A549 (cell line): Measurements from ENCODE around the gene XYLB. TPM values are rescaled to one million over a fixed set of nuclear protein-coding genes. Genes with fewer than 3 reads are reported as not detected.

Experiments used
- ATAC-seq, 2 experiments: fragments of 200-7000 bp in 1 of 2; fragments of >200 bp in 1 of 2; cut with Nextera tagmentation in 1 of 2; cut with Tn5 transposase in 1 of 2; 3 replicates each; pipeline versions ENCODE4 v1.8.0 to v1.9.1; 2018 to 2020; ENCODE audit warnings: mild to moderate bottlenecking in 1 of 2, moderate library complexity in 1 of 2
- CTCF ChIA-PET: fragments of 300-600 bp; sonication (Branson Sonifier 250); formaldehyde crosslinking; extraction: SDS; loops from one replicate; lab custom pipeline; 2021; ENCODE audit warnings: antibody characterized with exemption, inconsistent platforms; lab: Yijun Ruan, JAX
- POLR2A ChIA-PET: fragments of 350-600 bp; formaldehyde crosslinking; extraction: SDS; loops from one replicate; lab custom pipeline; 2021; ENCODE audit warnings: antibody characterized with exemption, inconsistent platforms; lab: Yijun Ruan, JAX
- DNase-seq, 2 experiments: peaks; one replicate each; pipeline versions ENCODE4 v3.0.0 to v3.0.0-alpha.2; 2011 to 2016; ENCODE audit warnings: low read depth in 1 of 2, low spot score in 1 of 2
- FAIRE-seq: peaks from 2 replicates; lab custom pipeline; 2011; peaks lifted over from hg19 to GRCh38; lab: Jason Lieb, UNC
- H3K27ac ChIP-seq, 2 experiments: fragments of >200 bp; sonication (Bioruptor Twin); formaldehyde crosslinking; 3 replicates each; pipeline ENCODE4 v1.5.1; 2016 to 2017
- H3K4me1 ChIP-seq: fragments of >200 bp; sonication (Bioruptor Twin); formaldehyde crosslinking; 3 replicates; pipeline ENCODE4 v1.6.1; 2016
- H3K4me2 ChIP-seq: fragments of >200 bp; sonication (Bioruptor Twin); formaldehyde crosslinking; 3 replicates; pipeline ENCODE4 v1.6.1; 2016
- H3K4me3 ChIP-seq: fragments of >200 bp; sonication (Bioruptor Twin); formaldehyde crosslinking; 3 replicates; pipeline ENCODE4 v1.5.1; 2016
- H3K9me3 ChIP-seq: fragments of >200 bp; sonication (Bioruptor Twin); formaldehyde crosslinking; 3 replicates; pipeline ENCODE4 v1.6.1; 2016
- BCL3 ChIP-seq: fragments of >200 bp; sonication (Bioruptor Twin); formaldehyde crosslinking; IDR thresholded peaks from 3 replicates; pipeline ENCODE4 v1.6.1; 2016
- CBX2 ChIP-seq: fragments of 200-600 bp; sonication (generic); IDR thresholded peaks from 2 replicates; pipeline ENCODE4 v1.6.1; 2016; ENCODE audit warnings: low read depth, mild to moderate bottlenecking, borderline replicate concordance
- CBX8 ChIP-seq: fragments of 200-600 bp; sonication (generic); IDR thresholded peaks from 2 replicates; pipeline ENCODE4 v1.6.1; 2016
- CEBPB ChIP-seq, 2 experiments: fragments of >200 bp in 1 of 2; sonication (Bioruptor Twin) in 1 of 2; formaldehyde crosslinking in 1 of 2; IDR thresholded peaks; 2 replicates each; pipeline ENCODE4 v1.6.1; 2012 to 2016
- EP300 ChIP-seq, 2 experiments: fragments of >200 bp; sonication (Bioruptor Twin); formaldehyde crosslinking; IDR thresholded peaks; 2 replicates in 1 of 2; 3 replicates in 1 of 2; pipeline ENCODE4 v1.6.1; 2016 to 2017
- FOSL2 ChIP-seq, 2 experiments: fragments of 450-650 bp in 1 of 2; fragments of >200 bp in 1 of 2; sonication (Bioruptor Twin) in 1 of 2; formaldehyde crosslinking; IDR thresholded peaks; 2 replicates each; pipeline versions ENCODE4 v1.5.0 to v1.6.1; 2016 to 2020; ENCODE audit warnings: mild to moderate bottlenecking in 1 of 2, moderate library complexity in 1 of 2
- FOXS1 ChIP-seq: fragments of 250-450 bp; sonication (Bioruptor Pico); IDR thresholded peaks from 2 replicates; pipeline ENCODE4 v1.5.0; 2020; ENCODE audit warnings: mild to moderate bottlenecking, moderate library complexity
- HDAC2 ChIP-seq: fragments of 200-600 bp; sonication (generic); IDR thresholded peaks from 2 replicates; pipeline ENCODE4 v1.6.1; 2016
- JUN ChIP-seq, 2 experiments: fragments of >200 bp; sonication (Bioruptor Twin); formaldehyde crosslinking; IDR thresholded peaks; 2 replicates in 1 of 2; 3 replicates in 1 of 2; pipeline ENCODE4 v1.6.1; 2016 to 2017
- KDM5A ChIP-seq: fragments of 200-600 bp; sonication (generic); IDR thresholded peaks from 2 replicates; pipeline ENCODE4 v1.6.1; 2016; ENCODE audit warnings: antibody characterized with exemption, mild to moderate bottlenecking
- MAFK ChIP-seq: fragments of 450-650 bp; IDR thresholded peaks from 2 replicates; pipeline ENCODE4 v1.6.1; 2014; ENCODE audit not compliant: partially characterized antibody
- MAX ChIP-seq: IDR thresholded peaks from 2 replicates; pipeline ENCODE4 v1.6.1; 2012
- NPAS2 ChIP-seq: fragments of 250-450 bp; sonication (Bioruptor Pico); IDR thresholded peaks from 2 replicates; pipeline ENCODE4 v1.8.0; 2022; ENCODE audit warnings: mild to moderate bottlenecking, moderate library complexity, borderline replicate concordance
- RCOR1 ChIP-seq: fragments of 150-350 bp; IDR thresholded peaks from 2 replicates; pipeline ENCODE4 v1.6.1; 2014; ENCODE audit warnings: antibody characterized with exemption, low read length, low read depth
- REST ChIP-seq: fragments of 200-600 bp; sonication (generic); IDR thresholded peaks from 2 replicates; pipeline ENCODE4 v1.6.1; 2016; ENCODE audit warnings: antibody characterized with exemption, mild to moderate bottlenecking, moderate library complexity
- SREBF2 ChIP-seq: fragments of 450-650 bp; IDR thresholded peaks from 2 replicates; pipeline ENCODE4 v1.6.1; 2014; ENCODE audit warnings: mild to moderate bottlenecking, moderate library complexity
- USF2 ChIP-seq: fragments of 450-650 bp; IDR thresholded peaks from 2 replicates; pipeline ENCODE4 v1.6.1; 2014; ENCODE audit warnings: antibody characterized with exemption
- ZC3H11A ChIP-seq: fragments of 450-650 bp; IDR thresholded peaks from 2 replicates; pipeline ENCODE4 v1.6.1; 2014; ENCODE audit warnings: antibody characterized with exemption, mild to moderate bottlenecking
- ZNF302 ChIP-seq: fragments of 250-450 bp; sonication (Bioruptor Pico); IDR thresholded peaks from 2 replicates; pipeline ENCODE4 v1.9.0; 2021; ENCODE audit warnings: inconsistent platforms, mild to moderate bottlenecking, moderate library complexity
- WGBS: methylation state at CpG from one replicate; pipeline ENCODE4 v1.1.6; 2017; ENCODE audit errors: missing lambda C conversion rate; 5-methylcytosine and 5-hydroxymethylcytosine counted together
- polyA plus RNA-seq, 4 experiments: library from polyadenylated mRNA; depleted of rRNA in 3 of 4; stranded (reverse); fragments of >200 nt; fragmentation: RNase III in 1 of 4; extraction: RNeasy Plus Mini Kit Qiagen cat#74134 plus additional on column Dnase treatment in 1 of 4; gene quantifications; 2 replicates in 3 of 4; 3 replicates in 1 of 4; pipeline ENCODE4 v1.2.3, GENCODE V29; 2011 to 2017

Gene XYLB
- polyA plus RNA-seq, 2 of the 4 experiments (the other 2 are of a cell fraction): 4.9 to 5.4 TPM

GRCh38 chr3:38375488-38376097 lies 29.0 kb downstream of the XYLB start (continued):
- TF ChIP-seq ZNF302 (no peak), CBX2 (no peak), JUN (IDR thresholded peaks at IDR 0.05) (no peak), ZC3H11A (no peak), EP300 (IDR thresholded peaks at IDR 0.05) (no peak)

GRCh38 chr3:38376098-38376816 lies 29.7 kb downstream of the XYLB start:
- H3K9me3 ChIP-seq: no peaks in the 10 kb centered on the region
- H3K4me3 ChIP-seq: no peak overlapping the region
- ChIA-PET CTCF (interaction anchor here (1.5 to 2.0 kb wide), 2 partner anchors 30 to 105 kb away, joined by 4 to 6 read pairs; partner anchors contain the start of gene XYLB), POLR2A (no interaction called here)
- no peak overlapping the region for H3K27ac ChIP-seq
- TF ChIP-seq FOSL2 (IDR thresholded peaks at IDR 0.05) (no peak), FOSL2 (CRISPR knock-in tag; IDR thresholded peaks at IDR 0.05) (no peak), RCOR1 (no peak), NPAS2 (CRISPR knock-in tag) (no peak), USF2 (no peak), FOXS1 (CRISPR knock-in tag) (no peak), MAFK (no peak), REST (no peak), HDAC2 (no peak), CBX8 (no peak), ZC3H11A (no peak), KDM5A (no peak), MAX (no peak), BCL3 (no peak), CEBPB (IDR thresholded peaks at IDR 0.05) (no peak), SREBF2 (no peak)
- H3K4me1 ChIP-seq: no peaks in the 10 kb centered on the region
- DNase-seq (no peak), FAIRE-seq (no peak), ATAC-seq (no peak)
- 94% methylated on average over 7 of the region's 8 CpGs for WGBS
- no peak overlapping the region for H3K4me2 ChIP-seq
